Cerebellar cortex (tissue), 1 donor: ENCODE data around the gene TRIM62.

Experiments
- DNase-seq: peaks from one replicate; pipeline ENCODE4 v3.0.0-alpha.2; 2015; ENCODE audit warnings: low spot score

The TRIM62 gene

DNA sequence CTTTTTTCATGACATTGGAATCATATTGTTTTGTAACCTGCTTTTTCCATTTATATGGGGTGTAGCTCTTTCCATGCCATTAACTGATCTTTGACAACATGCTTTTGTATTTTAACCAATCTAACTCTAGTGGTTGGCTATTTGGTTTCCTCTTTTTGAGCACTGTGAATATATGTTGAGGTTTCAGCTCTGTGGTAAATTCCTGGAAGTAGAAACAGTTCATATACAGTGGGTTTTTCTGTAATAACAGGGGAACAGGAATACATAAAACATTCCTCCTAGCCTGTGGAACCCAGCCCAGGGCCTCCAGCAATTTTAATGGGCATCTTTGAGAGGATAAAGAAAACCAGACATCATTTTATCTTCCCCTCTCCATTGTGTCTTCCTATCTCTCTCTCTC is 83.5 kb downstream of the TRIM62 start:
- DNase-seq, result no peak

DNA sequence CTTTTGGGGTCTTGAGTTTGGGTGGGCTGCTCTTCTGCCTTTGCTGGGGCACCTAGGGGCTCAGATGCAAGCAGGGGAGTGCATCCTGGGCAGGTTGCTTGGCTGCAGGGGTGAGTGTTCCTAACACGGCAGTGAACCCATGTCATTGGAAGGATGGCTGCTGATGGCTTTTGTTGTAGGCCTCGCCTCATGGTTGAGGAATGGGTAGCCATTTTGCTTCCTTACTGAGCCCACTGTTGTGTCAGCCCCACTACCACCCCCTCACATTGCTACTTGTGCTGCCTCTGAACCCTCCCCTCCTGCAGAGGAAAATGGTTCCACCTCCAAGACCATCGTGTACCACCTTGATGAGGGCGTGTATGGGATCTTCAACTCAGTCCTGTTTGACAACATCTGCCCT is 84.1 kb downstream of the TRIM62 start:
- DNase-seq, result no peak

GRCh38 chr1:33097137-33097611 is 84.7 kb downstream of the TRIM62 start:
- no peak for DNase-seq

- no peak for DNase-seq
Measured at GRCh38 chr1:33096363-33097005, 85.4 kb downstream of the TRIM62 start.
